Upper lobe of right lung (tissue), 1 donor: ENCODE measurements around the gene CENPO. TPM values are rescaled to one million over a fixed set of nuclear protein-coding genes. Genes with fewer than 3 reads are reported as not detected.

ENCODE experiments used
- ATAC-seq: fragments of 200-7000 bp; cut with Tn5 transposase; one replicate; pipeline ENCODE4 v1.9.1; 2020; ENCODE audit warnings: mild to moderate bottlenecking, moderate library complexity
- DNase-seq: peaks from one replicate; pipeline ENCODE4 v3.0.0-alpha.2; 2020
- H3K27ac ChIP-seq: fragments of 200-600 bp; one replicate; pipeline ENCODE4 v1.8.0; 2022
- H3K27me3 ChIP-seq: fragments of 200-600 bp; one replicate; pipeline ENCODE4 v1.8.0; 2022; ENCODE audit warnings: mild to moderate bottlenecking
- H3K36me3 ChIP-seq: fragments of 200-600 bp; one replicate; pipeline ENCODE4 v1.8.0; 2022
- H3K4me1 ChIP-seq: fragments of 200-600 bp; one replicate; pipeline ENCODE4 v1.8.0; 2022
- H3K4me3 ChIP-seq: fragments of 200-600 bp; one replicate; pipeline ENCODE4 v1.8.0; 2022; ENCODE audit warnings: mild to moderate bottlenecking
- H3K9me3 ChIP-seq: fragments of 200-600 bp; one replicate; pipeline ENCODE4 v1.8.0; 2022
- CTCF ChIP-seq: fragments of 200-600 bp; IDR thresholded peaks from one replicate; pipeline ENCODE4 v1.8.0; 2022; ENCODE audit warnings: antibody characterized with exemption
- intact Hi-C: fragments of 100-400 bp; cut with DNase I; formaldehyde crosslinking; loops from one replicate; pipeline ENCODE4 v1.11.0; 2022
- total RNA-seq: library from RNA; stranded (reverse); fragmentation: NEBNext Ultra II Directional; extraction: Animal tissue kit (Norgen Biotek cat#: 25700); gene quantifications from one replicate; pipeline ENCODE4 v1.2.1, GENCODE V29; 2021
- donor health status: DM: no; HTN: yes; CAD: no; lungs with severe emphysema.

The CENPO gene
- total RNA-seq, 1 donor from 2014 or later = 6.5 TPM

GRCh38 chr2:24826773-24827145 is 33.5 kb downstream of the CENPO start:
- DNase-seq = no peak
- no peak for ATAC-seq
- intact Hi-C loops = loop anchor here (10.0 kb wide), 1 partner anchor 402 kb away; no protein-coding TSS in a partner anchor

DNA sequence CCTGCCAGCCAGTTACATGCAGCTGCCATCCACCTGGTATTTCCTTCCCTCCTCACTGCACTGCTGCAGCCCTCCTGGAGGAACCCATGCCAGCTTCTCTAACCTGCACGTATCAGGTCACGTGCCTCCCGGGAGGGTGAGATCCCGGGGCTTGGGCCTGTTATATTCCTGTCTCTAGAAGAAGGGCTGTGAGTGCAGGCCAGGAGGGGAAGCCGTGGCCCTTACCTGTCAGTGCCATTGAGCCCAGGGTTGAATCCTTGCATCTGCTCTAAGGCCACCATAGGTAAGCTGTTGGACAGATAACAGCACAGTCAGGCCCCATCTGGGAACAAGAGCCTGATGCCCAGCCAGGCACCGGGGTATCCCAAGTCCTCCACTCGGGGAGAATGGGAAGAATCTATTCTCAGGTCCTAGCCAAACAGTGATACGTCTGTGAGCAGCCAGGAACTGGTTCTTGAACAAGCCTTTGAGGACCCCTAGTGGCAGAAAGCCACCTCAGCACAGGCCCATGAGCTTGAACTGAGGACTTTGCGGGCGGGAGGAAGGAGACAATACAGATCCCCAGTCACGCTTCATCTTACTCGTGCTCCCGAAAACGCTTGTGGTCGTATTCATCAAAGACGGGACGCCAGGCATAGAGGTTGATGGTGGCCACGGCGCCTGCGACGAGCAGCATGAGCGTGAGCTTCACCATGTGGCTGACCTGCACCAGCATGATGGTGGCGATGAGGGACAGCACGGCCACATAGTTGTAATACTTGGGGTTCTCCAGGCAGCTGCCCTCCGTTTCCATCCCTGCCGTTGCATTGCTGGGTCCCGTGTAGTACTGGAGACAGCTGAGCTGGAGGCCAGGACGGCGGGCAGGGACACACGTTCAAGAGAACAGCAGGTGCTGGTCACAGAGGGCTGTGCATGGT is 34.4 kb downstream of the CENPO start:
- Histone ChIP-seq H3K36me3 (no peaks in the 10 kb centered on the region), H3K27me3 (no peaks in the 10 kb centered on the region), H3K4me3 (no peak overlapping the region), H3K9me3 (no peaks in the 10 kb centered on the region), H3K27ac (no peak overlapping the region), H3K4me1 (peaks cover 15% of the 10 kb centered on the region)
- ATAC-seq (peak; percentile 92), DNase-seq (peak; percentile 74)
- intact Hi-C loops = loop anchor here (10.0 kb wide), 1 partner anchor 403 kb away; no protein-coding TSS in a partner anchor
- TF ChIP-seq CTCF = peak; percentile 93

More at GRCh38 chr2:24826773-24827145, 33.5 kb downstream of the CENPO start:
- Histone ChIP-seq H3K9me3 (no peaks in the 10 kb centered on the region), H3K27me3 (no peaks in the 10 kb centered on the region), H3K36me3 (no peaks in the 10 kb centered on the region), H3K4me1 (peaks cover 15% of the 10 kb centered on the region), H3K27ac (no peak overlapping the region), H3K4me3 (no peak overlapping the region)
- no peak for TF ChIP-seq CTCF

- DNase-seq (no peak), ATAC-seq (no peak)
- Histone ChIP-seq H3K4me3 (no peak overlapping the region), H3K36me3 (no peaks in the 10 kb centered on the region), H3K4me1 (peaks cover 15% of the 10 kb centered on the region), H3K9me3 (no peaks in the 10 kb centered on the region), H3K27me3 (no peaks in the 10 kb centered on the region), H3K27ac (no peak overlapping the region)
- TF ChIP-seq CTCF = no peak
- intact Hi-C loops = loop anchor here (10.0 kb wide), 1 partner anchor 404 kb away; no protein-coding TSS in a partner anchor
These were observed 35.2 kb downstream of the CENPO start for GRCh38 chr2:24828238-24828996.

- DNase-seq (no peak), ATAC-seq (no peak)
- Histone ChIP-seq H3K27me3 (no peaks in the 10 kb centered on the region), H3K4me3 (no peak overlapping the region), H3K9me3 (no peaks in the 10 kb centered on the region), H3K36me3 (no peaks in the 10 kb centered on the region), H3K27ac (no peak overlapping the region), H3K4me1 (peaks cover 15% of the 10 kb centered on the region)
- intact Hi-C loops = no loop called here
- no peak for TF ChIP-seq CTCF
These were observed 37.1 kb downstream of the CENPO start for GRCh38 chr2:24830351-24830750.

GRCh38 chr2:24830786-24831185 is 37.6 kb downstream of the CENPO start:
- no peak overlapping the region for H3K4me3 ChIP-seq
- no peaks in the 10 kb centered on the region for H3K9me3 ChIP-seq
- peaks cover 15% of the 10 kb centered on the region for H3K4me1 ChIP-seq
- no peaks in the 10 kb centered on the region for H3K27me3 ChIP-seq
- no peak for TF ChIP-seq CTCF
- DNase-seq (peak; percentile 36), ATAC-seq (no peak)
- intact Hi-C loops = no loop called here
- H3K27ac ChIP-seq = no peak overlapping the region
- no peaks in the 10 kb centered on the region for H3K36me3 ChIP-seq
